Glomerular visceral epithelial cell (primary cell): ENCODE data around the gene PRR18.

Experiments used
- DNase-seq: peaks from one replicate; pipeline ENCODE4 v3.0.0-alpha.2; 2016; ENCODE audit errors: extremely low spot score

PRR18 gene

GRCh38 chr6:166306378-166307081 is 1.7 kb downstream of the PRR18 start:
- DNase-seq: no peak

- no peak for DNase-seq
These were observed 2.6 kb downstream of the PRR18 start for GRCh38 chr6:166305562-166306117.

GRCh38 chr6:166304106-166304505 is 4.1 kb downstream of the PRR18 start:
- no peak for DNase-seq

GRCh38 chr6:166301611-166302529 is 6.3 kb downstream of the PRR18 start:
- DNase-seq: no peak

GRCh38 chr6:166300357-166300987 is 7.7 kb downstream of the PRR18 start:
- DNase-seq: no peak

GRCh38 chr6:166297606-166298005 is 10.6 kb downstream of the PRR18 start:
- no peak for DNase-seq

- DNase-seq: no peak
These were observed 11.9 kb downstream of the PRR18 start for GRCh38 chr6:166296035-166296883.

- DNase-seq: no peak
These were observed 14.2 kb downstream of the PRR18 start for GRCh38 chr6:166293731-166294584.

- no peak for DNase-seq
These were observed 18.8 kb downstream of the PRR18 start for GRCh38 chr6:166289207-166290060.

GRCh38 chr6:166286839-166287271 is 21.3 kb downstream of the PRR18 start:
- peak; percentile 37 for DNase-seq

- DNase-seq: no peak
These were observed 23.0 kb downstream of the PRR18 start for GRCh38 chr6:166285233-166285632.

GRCh38 chr6:166284640-166285039 is 23.6 kb downstream of the PRR18 start:
- no peak for DNase-seq

- no peak for DNase-seq
These were observed 25.7 kb downstream of the PRR18 start for GRCh38 chr6:166282394-166283032.

- no peak for DNase-seq
These were observed 27.1 kb downstream of the PRR18 start for GRCh38 chr6:166281104-166281503.

- no peak for DNase-seq
These were observed 28.9 kb downstream of the PRR18 start for GRCh38 chr6:166279393-166279679.

- DNase-seq: no peak
These were observed 29.4 kb downstream of the PRR18 start for GRCh38 chr6:166278579-166279392.

- DNase-seq: no peak
These were observed 30.2 kb downstream of the PRR18 start for GRCh38 chr6:166277892-166278578.

GRCh38 chr6:166277018-166277417 is 31.2 kb downstream of the PRR18 start:
- DNase-seq: no peak
